Activated naive CD4-positive, alpha-beta T cell treated with anti-CD3 and anti-CD28 coated beads, Interleukin-2, amount 50 U/mL, for 24 hours (primary cell): ENCODE results near the gene TDP2.

Experiments used
- H3K27ac Mint-ChIP-seq: one replicate; pipeline ENCODE4 v1.8.0; 2021; ENCODE audit warnings: mild to moderate bottlenecking, mixed read lengths
- H3K27me3 Mint-ChIP-seq: one replicate; pipeline ENCODE4 v1.8.0; 2021; ENCODE audit warnings: mixed read lengths
- H3K36me3 Mint-ChIP-seq: one replicate; pipeline ENCODE4 v1.8.0; 2021; ENCODE audit warnings: mixed read lengths
- H3K4me1 Mint-ChIP-seq: one replicate; pipeline ENCODE4 v1.8.0; 2021; ENCODE audit warnings: mixed read lengths
- H3K4me3 Mint-ChIP-seq: one replicate; pipeline ENCODE4 v1.8.0; 2021; ENCODE audit warnings: mild to moderate bottlenecking, mixed read lengths
- H3K9me3 Mint-ChIP-seq: one replicate; pipeline ENCODE4 v1.8.0; 2021; ENCODE audit warnings: mixed read lengths

The TDP2 gene

GRCh38 chr6:24600903-24601302, 65.8 kb downstream of the TDP2 start:
- no peak overlapping the region for H3K4me3 Mint-ChIP-seq
- H3K36me3 Mint-ChIP-seq, result no peaks in the 10 kb centered on the region
- no peaks in the 10 kb centered on the region for H3K4me1 Mint-ChIP-seq

More at GRCh38 chr6:24600903-24601302, 65.8 kb downstream of the TDP2 start:
- H3K27ac Mint-ChIP-seq, result no peak overlapping the region
- no peaks in the 10 kb centered on the region for H3K9me3 Mint-ChIP-seq
- no peaks in the 10 kb centered on the region for H3K27me3 Mint-ChIP-seq
